Hepatocyte (in vitro differentiated cells): ENCODE results near the gene CCSER2.

Experiments used
- EZH2 ChIP-seq: fragments of 200-600 bp; sonication (generic); IDR thresholded peaks from 2 replicates; pipeline ENCODE4 v1.6.1; 2016; ENCODE audit warnings: antibody characterized with exemption, mild to moderate bottlenecking, borderline replicate concordance
- EZH2phosphoT487 ChIP-seq: fragments of 200-600 bp; sonication (generic); IDR thresholded peaks from one replicate; pipeline ENCODE4 v1.6.1; 2018; ENCODE audit warnings: antibody characterized with exemption, mild to moderate bottlenecking, low read depth, moderate library complexity; ENCODE audit not compliant: unreplicated experiment, severe bottlenecking
- TF ChIP-seq, protein P1 (sequence below): fragments of 200-600 bp; sonication (generic); IDR thresholded peaks from 2 replicates; pipeline ENCODE4 v1.5.1; 2016; ENCODE audit warnings: antibody characterized with exemption, mild to moderate bottlenecking; ENCODE audit not compliant: poor library complexity

GRCh38 chr10:84517554-84517953 lies 189.2 kb downstream of the CCSER2 start:
- TF ChIP-seq, protein P1, sequence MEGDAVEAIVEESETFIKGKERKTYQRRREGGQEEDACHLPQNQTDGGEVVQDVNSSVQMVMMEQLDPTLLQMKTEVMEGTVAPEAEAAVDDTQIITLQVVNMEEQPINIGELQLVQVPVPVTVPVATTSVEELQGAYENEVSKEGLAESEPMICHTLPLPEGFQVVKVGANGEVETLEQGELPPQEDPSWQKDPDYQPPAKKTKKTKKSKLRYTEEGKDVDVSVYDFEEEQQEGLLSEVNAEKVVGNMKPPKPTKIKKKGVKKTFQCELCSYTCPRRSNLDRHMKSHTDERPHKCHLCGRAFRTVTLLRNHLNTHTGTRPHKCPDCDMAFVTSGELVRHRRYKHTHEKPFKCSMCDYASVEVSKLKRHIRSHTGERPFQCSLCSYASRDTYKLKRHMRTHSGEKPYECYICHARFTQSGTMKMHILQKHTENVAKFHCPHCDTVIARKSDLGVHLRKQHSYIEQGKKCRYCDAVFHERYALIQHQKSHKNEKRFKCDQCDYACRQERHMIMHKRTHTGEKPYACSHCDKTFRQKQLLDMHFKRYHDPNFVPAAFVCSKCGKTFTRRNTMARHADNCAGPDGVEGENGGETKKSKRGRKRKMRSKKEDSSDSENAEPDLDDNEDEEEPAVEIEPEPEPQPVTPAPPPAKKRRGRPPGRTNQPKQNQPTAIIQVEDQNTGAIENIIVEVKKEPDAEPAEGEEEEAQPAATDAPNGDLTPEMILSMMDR = no peak
- TF ChIP-seq EZH2 (no peak), EZH2phosphoT487 (no peak)
